Gastrocnemius medialis (tissue), 4 donors: ENCODE data around the gene SPINT1. TPM values are rescaled to one million over a fixed set of nuclear protein-coding genes. Genes with fewer than 3 reads are reported as not detected.
"Not testable (repeated sequence)": the region's sequence is repeated elsewhere in the genome, so short reads cannot be mapped to it uniquely, and the experiment has no call there.

Experiments used
- ATAC-seq, 2 donors: fragments of 150-250 bp; one replicate each; pipeline ENCODE4 v1.9.1; 2016
- DNase-seq, 2 donors: peaks; one replicate each; pipeline ENCODE4 v3.0.0-alpha.2; 2019
- H3K27ac ChIP-seq, 4 donors: fragments of 200-600 bp; sonication (generic); 1 replicate in 1 of 4; 2 replicates in 3 of 4; pipeline ENCODE4 v1.5.1; 2016 to 2018; ENCODE audit warnings: mild to moderate bottlenecking in 2 of 4, moderate library complexity in 1 of 4
- H3K27me3 ChIP-seq, 3 donors: fragments of 200-600 bp; sonication (generic) in 2 of 3; 1 replicate in 1 of 3; 2 replicates in 2 of 3; pipeline versions ENCODE4 v1.5.1 to v1.6.0; 2016 to 2019; ENCODE audit warnings: mild to moderate bottlenecking in 1 of 3, moderate library complexity in 1 of 3
- H3K36me3 ChIP-seq, 2 donors: fragments of 200-600 bp; sonication (generic) in 1 of 2; one replicate each; pipeline ENCODE4 v1.5.1; 2017 to 2018
- H3K4me1 ChIP-seq, 2 donors: fragments of 200-600 bp; sonication (generic) in 1 of 2; one replicate each; pipeline ENCODE4 v1.5.1; 2016 to 2017; ENCODE audit warnings: mild to moderate bottlenecking in 2 of 2
- H3K4me3 ChIP-seq, 4 donors: fragments of 200-600 bp; sonication (generic) in 3 of 4; 1 replicate in 1 of 4; 2 replicates in 3 of 4; pipeline ENCODE4 v1.5.1; 2016 to 2019; ENCODE audit warnings: mild to moderate bottlenecking in 2 of 4
- H3K9me3 ChIP-seq, 3 donors: fragments of 200-600 bp; sonication (generic) in 2 of 3; 1 replicate in 1 of 3; 2 replicates in 2 of 3; pipeline ENCODE4 v1.5.1; 2016 to 2019
- CTCF ChIP-seq, 5 experiments: fragments of 450-650 bp in 3 of 5; fragments of 200-600 bp in 2 of 5; sonication (generic) in 2 of 5; IDR thresholded peaks in 4 of 5; conservative IDR thresholded peaks in 1 of 5; 1 replicate in 4 of 5; 2 replicates in 1 of 5; pipeline ENCODE4 v1.5.1; 2016 to 2019; ENCODE audit warnings: antibody characterized with exemption in 5 of 5, mild to moderate bottlenecking in 3 of 5, moderate library complexity in 3 of 5
- POLR2A ChIP-seq, 2 donors: fragments of 450-650 bp; IDR thresholded peaks; one replicate each; pipeline ENCODE4 v1.6.1; 2017; ENCODE audit warnings: antibody characterized with exemption in 2 of 2, mild to moderate bottlenecking in 2 of 2, moderate library complexity in 2 of 2
- in situ Hi-C, 4 donors: fragments of 200-750 bp; cut with MboI; loops; one replicate each; pipeline versions ENCODE4 v1.15.0 to v1.8.0; 2017; ENCODE audit warnings: low sequenced_read_pairs in 4 of 4
- intact Hi-C: fragments of 100-400 bp; cut with DNase I; formaldehyde crosslinking; loops from one replicate; pipeline ENCODE4 v1.15.1; 2023; ENCODE audit warnings: low total_unique reads
- total RNA-seq, 4 donors: library from RNA; depleted of rRNA; stranded (reverse); fragments of >200 nt; gene quantifications; one replicate each; pipeline versions ENCODE4 v1.1.0 to v1.2.3, GENCODE V29; 2016

Gene SPINT1
- total RNA-seq, 4 donors from 2014 or later, result 0.42 to 5.0 (median 1.0) TPM; not detected in 1

- DNase-seq, result peak in 1 of 2 donors; percentile 54
- H3K9me3 ChIP-seq, result no peaks in the 10 kb centered on the region
- ATAC-seq, result peak; percentile 82 to 90
- H3K36me3 ChIP-seq, result no peaks in the 10 kb centered on the region
- TF ChIP-seq POLR2A (IDR thresholded peaks at IDR 0.05) (no peak), CTCF (IDR thresholded peaks at IDR 0.05 in 4 of 5, conservative IDR thresholded peaks at IDR 0.05 in 1 of 5) (peak; percentile 76 to 93 (median 91))
- intact Hi-C loops, result loop anchor here (1.0 to 2.0 kb wide), 2 partner anchors 37 to 327 kb away; partner anchors contain the start of gene VPS18
- no peaks in the 10 kb centered on the region for H3K4me1 ChIP-seq
- in situ Hi-C loops, result loop anchor here in 1 of 4 donors (5.0 kb wide), 1 partner anchor 35 kb away; the partner anchor contains the start of gene VPS18
- no peaks in the 10 kb centered on the region for H3K27me3 ChIP-seq
- H3K27ac ChIP-seq, result no peak overlapping the region
- no peak overlapping the region for H3K4me3 ChIP-seq
Observed at GRCh38 chr15:40857601-40858341, 13.9 kb downstream of the SPINT1 start.

- TF ChIP-seq POLR2A (IDR thresholded peaks at IDR 0.05), result no peak
- TF ChIP-seq CTCF (IDR thresholded peaks at IDR 0.05 in 4 of 5, conservative IDR thresholded peaks at IDR 0.05 in 1 of 5), result no peak
- ATAC-seq (no peak), DNase-seq (no peak)
- no peaks in the 10 kb centered on the region for H3K36me3 ChIP-seq
- no peaks in the 10 kb centered on the region for H3K4me1 ChIP-seq
- no peak overlapping the region for H3K4me3 ChIP-seq
- H3K9me3 ChIP-seq, result no peaks in the 10 kb centered on the region
- no peaks in the 10 kb centered on the region for H3K27me3 ChIP-seq
- in situ Hi-C loops, result loop anchor here in 1 of 4 donors (5.0 kb wide), 1 partner anchor 34 kb away; the partner anchor contains the start of gene VPS18
- intact Hi-C loops, result loop anchor here (2.0 kb wide), 1 partner anchor 326 kb away; no protein-coding TSS in a partner anchor
- no peak overlapping the region for H3K27ac ChIP-seq
Observed at GRCh38 chr15:40858706-40859105, 14.9 kb downstream of the SPINT1 start.

GRCh38 chr15:40859206-40859851, 15.5 kb downstream of the SPINT1 start:
- intact Hi-C loops (loop anchor here (2.0 kb wide), 1 partner anchor 325 kb away; no protein-coding TSS in a partner anchor), in situ Hi-C loops (loop anchor here in 1 of 4 donors (5.0 kb wide), 1 partner anchor 33 kb away; the partner anchor contains the start of gene VPS18)
- TF ChIP-seq POLR2A (IDR thresholded peaks at IDR 0.05), result no peak
- peak; percentile 19 to 66 (median 46) for TF ChIP-seq CTCF (IDR thresholded peaks at IDR 0.05 in 4 of 5, conservative IDR thresholded peaks at IDR 0.05 in 1 of 5)
- Histone ChIP-seq H3K27ac (no peak overlapping the region), H3K9me3 (no peaks in the 10 kb centered on the region), H3K27me3 (peaks cover 0 to 3% (median 0%) of the 10 kb centered on the region in 3 donors), H3K36me3 (no peaks in the 10 kb centered on the region), H3K4me3 (no peak overlapping the region), H3K4me1 (no peaks in the 10 kb centered on the region)
- DNase-seq (peak in 1 of 2 donors; percentile 58), ATAC-seq (peak in 1 of 2 donors; percentile 69)

- H3K9me3 ChIP-seq, H3K4me3 ChIP-seq: not testable (repeated sequence)
Observed at GRCh38 chr15:40861147-40861546, 17.3 kb downstream of the SPINT1 start.

More at GRCh38 chr15:40861147-40861546, 17.3 kb downstream of the SPINT1 start:
- H3K36me3 ChIP-seq, intact Hi-C loops, H3K4me1 ChIP-seq, DNase-seq, in situ Hi-C loops, H3K27ac ChIP-seq, H3K27me3 ChIP-seq, ATAC-seq: not testable (repeated sequence)
